IMR-90 (cell line): ENCODE measurements around the gene SOX3. TPM values are rescaled to one million over a fixed set of nuclear protein-coding genes. Genes with fewer than 3 reads are reported as not detected.

ENCODE experiments used
- ATAC-seq: fragments of 200-7000 bp; cut with Tn5 transposase; 2 replicates; pipeline ENCODE4 v1.9.1; 2020; ENCODE audit warnings: low read depth, mild to moderate bottlenecking, moderate library complexity
- BruUV-seq: library from RNA; stranded (reverse); fragments of 400-500 nt; replicated peaks from 2 replicates; lab custom pipeline; 2021; lab: Mats Ljungman, UMichigan
- CTCF ChIA-PET: fragments of 300-600 bp; formaldehyde crosslinking; extraction: SDS; loops from one replicate; lab custom pipeline; 2021; ENCODE audit warnings: antibody characterized with exemption; lab: Yijun Ruan, JAX
- POLR2A ChIA-PET: fragments of 300-600 bp; sonication (Branson Sonifier 250); formaldehyde crosslinking; loops from one replicate; lab custom pipeline; 2022; ENCODE audit warnings: antibody characterized with exemption; ENCODE audit not compliant: unreplicated experiment; lab: Charles Lee
- DNase-seq: peaks from one replicate; pipeline ENCODE4 v3.0.0; 2013
- H2AFZ ChIP-seq: replicated peaks from 2 replicates; pipeline ENCODE3; 2013; ENCODE audit warnings: low read length, mild to moderate bottlenecking; ENCODE audit not compliant: poor library complexity
- H2AK5ac ChIP-seq: 2 replicates; pipeline ENCODE4 v1.6.1; 2013; ENCODE audit warnings: low read depth, low read length, inconsistent platforms
- H2AK9ac ChIP-seq: replicated peaks from 2 replicates; pipeline ENCODE3; 2013; ENCODE audit warnings: mild to moderate bottlenecking, low read depth, low read length, moderate library complexity; ENCODE audit not compliant: poor library complexity
- H2BK120ac ChIP-seq: 2 replicates; pipeline ENCODE4 v1.6.1; 2013; ENCODE audit warnings: low read depth, low read length, inconsistent platforms
- H2BK15ac ChIP-seq: 3 replicates; pipeline ENCODE4 v1.6.1; 2013; ENCODE audit warnings: low read depth, low read length, inconsistent platforms
- H2BK20ac ChIP-seq: 2 replicates; pipeline ENCODE4 v1.6.1; 2013; ENCODE audit warnings: low read depth, mild to moderate bottlenecking, inconsistent platforms, low read length, moderate library complexity
- H2BK5ac ChIP-seq: 2 replicates; pipeline ENCODE4 v1.6.1; 2013; ENCODE audit warnings: mild to moderate bottlenecking, low read depth, low read length, inconsistent platforms; ENCODE audit not compliant: poor library complexity, severe bottlenecking
- H3K14ac ChIP-seq: replicated peaks from 2 replicates; pipeline ENCODE4 v1.6.1; 2013; ENCODE audit warnings: low read depth, low read length, inconsistent platforms
- H3K18ac ChIP-seq: 2 replicates; pipeline ENCODE4 v1.6.1; 2013; ENCODE audit warnings: low read depth, low read length, control low read depth
- H3K23ac ChIP-seq: 2 replicates; pipeline ENCODE4 v1.6.1; 2013; ENCODE audit warnings: low read depth, low read length, inconsistent platforms
- H3K27ac ChIP-seq: 2 replicates; pipeline ENCODE4 v1.5.1; 2013; ENCODE audit warnings: mild to moderate bottlenecking, control low read depth, low read length; ENCODE audit not compliant: insufficient read depth
- H3K27me3 ChIP-seq: 2 replicates; pipeline ENCODE4 v1.6.1; 2013; ENCODE audit warnings: low read length; ENCODE audit not compliant: control insufficient read depth, insufficient read depth
- H3K36me3 ChIP-seq: 2 replicates; pipeline ENCODE4 v1.6.1; 2013; ENCODE audit warnings: low read length, mixed read lengths; ENCODE audit not compliant: control insufficient read depth, insufficient read depth
- H3K4ac ChIP-seq: 2 replicates; pipeline ENCODE4 v1.6.1; 2013; ENCODE audit warnings: low read depth, low read length, inconsistent platforms
- H3K4me1 ChIP-seq: 2 replicates; pipeline ENCODE4 v1.6.1; 2013; ENCODE audit warnings: low read length, mixed read lengths; ENCODE audit not compliant: control insufficient read depth, insufficient read depth
- H3K4me2 ChIP-seq: 2 replicates; pipeline ENCODE4 v1.6.1; 2013; ENCODE audit warnings: low read depth, mild to moderate bottlenecking, control low read depth, low read length, moderate library complexity
- H3K4me3 ChIP-seq: 2 replicates; pipeline ENCODE4 v1.5.1; 2013; ENCODE audit warnings: low read depth, mild to moderate bottlenecking, control low read depth, low read length, moderate library complexity; ENCODE audit not compliant: insufficient read depth
- H3K56ac ChIP-seq: 2 replicates; pipeline ENCODE4 v1.6.1; 2013; ENCODE audit warnings: low read length, inconsistent platforms; ENCODE audit not compliant: insufficient read depth; ENCODE audit errors: extremely low read depth
- H3K79me1 ChIP-seq, 2 experiments: 2 replicates each; pipeline ENCODE4 v1.6.1; 2013; ENCODE audit warnings: low read length in 2 of 2, inconsistent platforms in 1 of 2, low read depth in 1 of 2
- H3K9ac ChIP-seq: 2 replicates; pipeline ENCODE4 v1.6.1; 2013; ENCODE audit warnings: low read depth, low read length, control low read depth
- H3K9me1 ChIP-seq: 2 replicates; pipeline ENCODE4 v1.6.1; 2013; ENCODE audit warnings: low read length, inconsistent platforms; ENCODE audit not compliant: insufficient read depth
- H3K9me3 ChIP-seq: 2 replicates; pipeline ENCODE4 v1.6.1; 2013; ENCODE audit warnings: low read length; ENCODE audit not compliant: control insufficient read depth, insufficient read depth
- H4K20me1 ChIP-seq: 2 replicates; pipeline ENCODE4 v1.6.1; 2013; ENCODE audit warnings: low read length, inconsistent platforms; ENCODE audit not compliant: insufficient read depth
- H4K5ac ChIP-seq: 2 replicates; pipeline ENCODE4 v1.6.1; 2013; ENCODE audit warnings: mild to moderate bottlenecking, low read depth, low read length, control low read depth
- H4K8ac ChIP-seq, 2 experiments: 2 replicates each; pipeline ENCODE4 v1.6.1; 2013; ENCODE audit warnings: low read depth in 2 of 2, low read length in 2 of 2, control low read depth in 1 of 2, inconsistent platforms in 1 of 2
- H4K91ac ChIP-seq: 2 replicates; pipeline ENCODE4 v1.6.1; 2013; ENCODE audit warnings: low read depth, low read length, inconsistent platforms; ENCODE audit not compliant: insufficient read depth
- BHLHE40 ChIP-seq: fragments of 150-350 bp; IDR thresholded peaks from 2 replicates; pipeline ENCODE4 v1.6.1; 2016; ENCODE audit warnings: mild to moderate bottlenecking, low read depth, low read length
- CEBPB ChIP-seq: IDR thresholded peaks from 2 replicates; pipeline ENCODE4 v1.6.1; 2012; ENCODE audit warnings: low read depth, low read length, improper control_type of control experiment
- CHD1 ChIP-seq: IDR thresholded peaks from 2 replicates; pipeline ENCODE4 v1.6.1; 2012; ENCODE audit warnings: low read depth, low read length, improper control_type of control experiment
- CTCF ChIP-seq: conservative IDR thresholded peaks from 2 replicates; pipeline ENCODE4 v1.5.1; 2012; ENCODE audit warnings: mild to moderate bottlenecking, low read depth, low read length, improper control_type of control experiment
- ELK1 ChIP-seq: fragments of 150-350 bp; IDR thresholded peaks from 2 replicates; pipeline ENCODE4 v1.6.1; 2016; ENCODE audit warnings: low read depth, mild to moderate bottlenecking, low read length, moderate library complexity, borderline replicate concordance
- FOS ChIP-seq: fragments of 150-350 bp; IDR thresholded peaks from 2 replicates; pipeline ENCODE4 v1.6.1; 2016; ENCODE audit warnings: low read depth, low read length
- MAFK ChIP-seq: IDR thresholded peaks from 2 replicates; pipeline ENCODE4 v1.6.1; 2012; ENCODE audit warnings: low read depth, low read length, improper control_type of control experiment
- MAZ ChIP-seq: IDR thresholded peaks from 2 replicates; pipeline ENCODE4 v1.6.1; 2012; ENCODE audit warnings: low read depth, mild to moderate bottlenecking, low read length, improper control_type of control experiment, moderate library complexity, borderline replicate concordance
- MXI1 ChIP-seq: IDR thresholded peaks from 2 replicates; pipeline ENCODE4 v1.6.1; 2012; ENCODE audit warnings: low read depth, mild to moderate bottlenecking, low read length, moderate library complexity, borderline replicate concordance
- NFE2L2 ChIP-seq: fragments of 150-350 bp; IDR thresholded peaks from 2 replicates; pipeline ENCODE4 v1.6.1; 2016; ENCODE audit warnings: low read depth, mild to moderate bottlenecking, low read length
- POLR2A ChIP-seq: IDR thresholded peaks from 2 replicates; pipeline ENCODE4 v1.6.1; 2012; ENCODE audit warnings: mild to moderate bottlenecking, low read depth, low read length
- RAD21 ChIP-seq: IDR thresholded peaks from 2 replicates; pipeline ENCODE4 v1.6.1; 2012; ENCODE audit warnings: low read length, improper control_type of control experiment
- RCOR1 ChIP-seq: IDR thresholded peaks from 2 replicates; pipeline ENCODE4 v1.6.1; 2012; ENCODE audit warnings: mild to moderate bottlenecking, low read length, improper control_type of control experiment; ENCODE audit not compliant: insufficient replicate concordance
- RFX5 ChIP-seq: IDR thresholded peaks from 2 replicates; pipeline ENCODE4 v1.8.0; 2012; ENCODE audit warnings: low read depth, mild to moderate bottlenecking, low read length, moderate library complexity
- SMC3 ChIP-seq: fragments of 150-350 bp; IDR thresholded peaks from 2 replicates; pipeline ENCODE4 v1.6.1; 2016; ENCODE audit warnings: low read depth, mild to moderate bottlenecking, antibody characterized with exemption, low read length, moderate library complexity
- USF2 ChIP-seq: fragments of 150-350 bp; IDR thresholded peaks from 2 replicates; pipeline ENCODE4 v1.6.1; 2017; ENCODE audit warnings: mild to moderate bottlenecking, antibody characterized with exemption, low read length, low read depth
- WGBS, 2 experiments: methylation state at CpG; one replicate each; pipeline versions ENCODE4 v1.1.5 to v1.1.7; 2013; ENCODE audit warnings: missing lambda C conversion rate in 2 of 2; ENCODE audit not compliant: insufficient read length in 1 of 2; ENCODE audit errors: extremely low coverage in 2 of 2; 5-methylcytosine and 5-hydroxymethylcytosine counted together
- dilution Hi-C: fragments of 300-500 bp; cut with HindIII; formaldehyde crosslinking; loops from one replicate; pipeline ENCODE4 v1.14.3; 2018; ENCODE audit warnings: low sequenced_read_pairs; ENCODE audit not compliant: unreplicated experiment
- in situ Hi-C: fragments of 300-500 bp; cut with MboI; formaldehyde crosslinking; loops from 3 replicates; pipeline ENCODE4 v1.14.3; 2019; ENCODE audit warnings: low sequenced_read_pairs, inconsistent platforms, mixed read lengths
- intact Hi-C: fragments of 100-400 bp; cut with micrococcal nuclease; formaldehyde crosslinking; loops from 2 replicates; pipeline ENCODE4 v1.10.0; 2022
- polyA plus RNA-seq, 3 experiments: library from polyadenylated mRNA; depleted of rRNA; stranded (reverse); fragments of >200 nt; gene quantifications; 2 replicates each; pipeline ENCODE4 v1.2.3, GENCODE V29; 2012; ENCODE audit warnings: low replicate concordance in 1 of 3
- total RNA-seq: library from RNA; depleted of rRNA; stranded (reverse); fragments of >200 nt; gene quantifications from 2 replicates; pipeline ENCODE4 v1.2.3, GENCODE V29; 2012

Gene SOX3
- total and polyA plus RNA-seq, 2 of the 4 experiments (the other 2 are of a cell fraction): 0.03 TPM; not detected in 1

GRCh38 chrX:140508958-140509357, 4.1 kb upstream of the SOX3 start:
- no peak overlapping the region for H2AFZ ChIP-seq
- TF ChIP-seq NFE2L2 (no peak), CEBPB (no peak), RAD21 (no peak), CTCF (no peak), POLR2A (no peak), RCOR1 (no peak), RFX5 (no peak), CHD1 (no peak), USF2 (no peak), MXI1 (no peak), ELK1 (no peak), FOS (no peak), SMC3 (no peak), BHLHE40 (no peak), MAFK (no peak), MAZ (no peak)
- no peaks in the 10 kb centered on the region for H3K36me3 ChIP-seq
- H3K18ac ChIP-seq: no peak overlapping the region
- no peak overlapping the region for H4K8ac ChIP-seq
- H2BK5ac ChIP-seq: no peak overlapping the region
- dilution Hi-C loops: no loop called here
- in situ Hi-C loops: no loop called here
- H2BK120ac ChIP-seq: no peak overlapping the region
- peaks cover 63% of the 10 kb centered on the region for H3K27me3 ChIP-seq
- no peak overlapping the region for H4K91ac ChIP-seq
- no peaks in the 10 kb centered on the region for H3K79me1 ChIP-seq
- no peak overlapping the region for H3K14ac ChIP-seq
- H3K4ac ChIP-seq: no peak overlapping the region
- no peak for ATAC-seq
- no peak overlapping the region for H3K9ac ChIP-seq
- WGBS, 2 experiments: 51% methylated on average over 4 of the region's 16 CpGs; no CpG with 5 or more reads in 1 of the 2 experiments
- no peak overlapping the region for H3K4me2 ChIP-seq
- H2AK9ac ChIP-seq: no peak overlapping the region
- H3K9me3 ChIP-seq: peaks cover 10% of the 10 kb centered on the region; the same call in 1 of the 2 replicates
- no peaks in the 10 kb centered on the region for H4K20me1 ChIP-seq
- H4K5ac ChIP-seq: no peak overlapping the region
- DNase-seq: no peak
- BruUV-seq: no TSS peak
- no peak overlapping the region for H2BK15ac ChIP-seq
- no peaks in the 10 kb centered on the region for H3K4me1 ChIP-seq
- ChIA-PET POLR2A (no interaction called here), CTCF (interaction anchor here (0.8 kb wide), 1 partner anchor 17 kb away, joined by 3 read pairs; no protein-coding TSS in a partner anchor)
- H3K4me3 ChIP-seq: no peak overlapping the region
- no peak overlapping the region for H3K27ac ChIP-seq
- H3K9me1 ChIP-seq: no peaks in the 10 kb centered on the region
- H3K23ac ChIP-seq: no peak overlapping the region
- intact Hi-C loops: loop anchor here (10.0 kb wide), 1 partner anchor 454 kb away; no protein-coding TSS in a partner anchor
- no peak overlapping the region for H3K56ac ChIP-seq
- H2AK5ac ChIP-seq: no peak overlapping the region
- no peak overlapping the region for H2BK20ac ChIP-seq
